ENCODE results near the gene DCBLD1. TPM values are rescaled to one million over a fixed set of nuclear protein-coding genes. Genes with fewer than 3 reads are reported as not detected.

Gene DCBLD1
- total RNA-seq, 1 experiment from 2014 or later = 11.2 TPM

DNA sequence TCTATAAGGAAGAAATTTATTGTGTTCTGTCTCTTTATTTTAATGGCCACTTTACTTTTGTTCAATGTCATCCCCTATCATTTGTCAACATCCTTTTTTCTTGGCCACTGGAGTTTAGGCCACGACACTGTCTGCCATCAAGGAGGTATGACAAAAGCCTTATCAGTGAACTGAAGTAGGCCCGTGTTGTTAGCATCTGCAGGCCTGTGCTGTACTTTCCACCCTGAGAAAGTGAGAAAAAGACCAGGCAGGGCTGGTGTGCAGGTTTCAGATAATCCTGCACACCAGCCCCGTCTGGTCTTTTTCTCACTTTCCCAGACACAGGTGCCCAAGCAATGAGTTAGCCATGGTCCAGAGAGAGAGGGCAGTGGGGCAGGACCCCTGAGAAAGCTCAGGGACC is 62.2 kb downstream of the DCBLD1 start (continued):
- TF ChIP-seq ZNF281 (CRISPR knock-in tag; IDR thresholded peaks at IDR 0.05) (no peak), ZNF425 (CRISPR knock-in tag; conservative IDR thresholded peaks at IDR 0.05) (no peak), FOXJ3 (CRISPR knock-in tag; IDR thresholded peaks at IDR 0.05; ENCODE audit: borderline replicate concordance) (no peak), CTCF (IDR thresholded peaks at IDR 0.05) (no peak), USF2 (CRISPR knock-in tag; IDR thresholded peaks at IDR 0.05) (no peak)
- TF ChIP-seq, protein P1, sequence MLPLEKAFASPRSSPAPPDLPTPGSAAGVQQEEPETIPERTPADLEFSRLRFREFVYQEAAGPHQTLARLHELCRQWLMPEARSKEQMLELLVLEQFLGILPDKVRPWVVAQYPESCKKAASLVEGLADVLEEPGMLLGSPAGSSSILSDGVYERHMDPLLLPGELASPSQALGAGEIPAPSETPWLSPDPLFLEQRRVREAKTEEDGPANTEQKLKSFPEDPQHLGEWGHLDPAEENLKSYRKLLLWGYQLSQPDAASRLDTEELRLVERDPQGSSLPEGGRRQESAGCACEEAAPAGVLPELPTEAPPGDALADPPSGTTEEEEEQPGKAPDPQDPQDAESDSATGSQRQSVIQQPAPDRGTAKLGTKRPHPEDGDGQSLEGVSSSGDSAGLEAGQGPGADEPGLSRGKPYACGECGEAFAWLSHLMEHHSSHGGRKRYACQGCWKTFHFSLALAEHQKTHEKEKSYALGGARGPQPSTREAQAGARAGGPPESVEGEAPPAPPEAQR (CRISPR knock-in tag; IDR thresholded peaks at IDR 0.05) = no peak

DNA sequence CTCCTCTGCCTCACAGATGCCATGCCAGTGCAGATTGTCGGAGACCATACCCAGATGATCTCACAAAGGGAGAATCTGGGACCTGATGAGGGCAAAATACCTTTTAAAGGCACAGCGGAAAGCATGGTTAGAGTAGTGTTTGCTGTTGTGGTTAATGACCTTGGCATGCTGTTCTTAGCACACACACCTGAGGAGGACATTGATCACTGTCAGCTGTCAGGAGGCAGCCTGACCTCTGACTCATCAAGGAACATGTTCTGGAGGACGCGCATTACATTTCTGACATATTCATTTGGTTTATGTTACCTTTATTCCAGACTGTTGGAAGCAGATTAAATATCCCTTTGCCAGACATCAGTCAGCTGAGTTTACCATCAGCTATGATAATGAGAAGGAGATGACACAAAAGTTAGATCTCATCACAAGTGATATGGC is 62.7 kb downstream of the DCBLD1 start:
- Mint-ChIP-seq H3K4me1 (peaks cover 25% of the 10 kb centered on the region), H3K4me3 (no peak overlapping the region), H3K27me3 (ENCODE audit: low read depth) (peaks cover 12% of the 10 kb centered on the region), H3K27ac (no peak overlapping the region), H3K9me3 (no peaks in the 10 kb centered on the region), H3K36me3 (peaks cover 4% of the 10 kb centered on the region)
- ChIA-PET CTCF (interaction anchor here (1.1 kb wide), 1 partner anchor 14 kb away, joined by 3 read pairs; no protein-coding TSS in a partner anchor), POLR2A (no interaction called here)
- no peak for DNase-seq (ENCODE audit: low spot score)
- ATAC-seq = no peak
- TF ChIP-seq ZNF416 (CRISPR knock-in tag; IDR thresholded peaks at IDR 0.05) (no peak), ZNF423 (CRISPR knock-in tag; IDR thresholded peaks at IDR 0.05) (no peak), USF2 (CRISPR knock-in tag; IDR thresholded peaks at IDR 0.05) (no peak), NR3C1 (CRISPR knock-in tag; conservative IDR thresholded peaks at IDR 0.05; ENCODE audit: low read depth) (no peak), ZNF396 (CRISPR knock-in tag; IDR thresholded peaks at IDR 0.05; ENCODE audit: borderline replicate concordance) (no peak), FOXP1 (CRISPR knock-in tag; IDR thresholded peaks at IDR 0.05; ENCODE audit: borderline replicate concordance) (no peak), OVOL2 (CRISPR knock-in tag; IDR thresholded peaks at IDR 0.05; ENCODE audit: borderline replicate concordance) (no peak), ZNF138 (CRISPR knock-in tag; conservative IDR thresholded peaks at IDR 0.05) (no peak), ATF3 (CRISPR knock-in tag; conservative IDR thresholded peaks at IDR 0.05) (no peak), ZNF232 (CRISPR knock-in tag; IDR thresholded peaks at IDR 0.05) (no peak), CREB1 (CRISPR knock-in tag; IDR thresholded peaks at IDR 0.05) (no peak), MXD4 (CRISPR knock-in tag; IDR thresholded peaks at IDR 0.05; ENCODE audit: borderline replicate concordance) (no peak), CREM (CRISPR knock-in tag; IDR thresholded peaks at IDR 0.05) (no peak), ETV6 (CRISPR knock-in tag; IDR thresholded peaks at IDR 0.05) (no peak), ZNF281 (CRISPR knock-in tag; IDR thresholded peaks at IDR 0.05) (no peak)
- TF ChIP-seq, protein P2, sequence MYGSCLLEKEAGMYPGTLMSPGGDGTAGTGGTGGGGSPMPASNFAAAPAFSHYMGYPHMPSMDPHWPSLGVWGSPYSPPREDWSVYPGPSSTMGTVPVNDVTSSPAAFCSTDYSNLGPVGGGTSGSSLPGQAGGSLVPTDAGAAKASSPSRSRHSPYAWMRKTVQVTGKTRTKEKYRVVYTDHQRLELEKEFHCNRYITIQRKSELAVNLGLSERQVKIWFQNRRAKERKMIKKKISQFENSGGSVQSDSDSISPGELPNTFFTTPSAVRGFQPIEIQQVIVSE (CRISPR knock-in tag; IDR thresholded peaks at IDR 0.05; ENCODE audit: borderline replicate concordance) = no peak
